Activated CD8-positive, alpha-beta memory T cell treated with anti-CD3 and anti-CD28 coated beads, Interleukin-2, amount 10 ng/mL, durations not matched to agents 7 days and 5 days (primary cell): ENCODE measurements around the gene KCNIP4. TPM values are rescaled to one million over a fixed set of nuclear protein-coding genes. Genes with fewer than 3 reads are reported as not detected.

Experiments used
- ATAC-seq: fragments of 150-1000 bp; cut with Tn5 transposase; one replicate; pipeline ENCODE4 v1.10.0; 2021; ENCODE audit warnings: moderate library complexity
- CTCF ChIA-PET: fragments of 350-600 bp; sonication (Branson Sonifier 250); formaldehyde crosslinking; loops from one replicate; lab custom pipeline; 2021; ENCODE audit warnings: antibody characterized with exemption; lab: Charles Lee
- DNase-seq: peaks from one replicate; pipeline ENCODE4 v3.0.0-alpha.2; 2020
- H3K27ac Mint-ChIP-seq: one replicate; pipeline ENCODE4 v1.8.0; 2021; ENCODE audit warnings: mild to moderate bottlenecking, mixed read lengths
- H3K27me3 Mint-ChIP-seq: one replicate; pipeline ENCODE4 v1.8.0; 2021; ENCODE audit warnings: mixed read lengths
- H3K36me3 Mint-ChIP-seq: one replicate; pipeline ENCODE4 v1.8.0; 2021; ENCODE audit warnings: mild to moderate bottlenecking, mixed read lengths
- H3K4me1 Mint-ChIP-seq: one replicate; pipeline ENCODE4 v1.8.0; 2021; ENCODE audit warnings: mixed read lengths
- H3K4me3 Mint-ChIP-seq: one replicate; pipeline ENCODE4 v1.8.0; 2021; ENCODE audit warnings: mild to moderate bottlenecking, moderate library complexity, mixed read lengths
- H3K9me3 Mint-ChIP-seq: one replicate; pipeline ENCODE4 v1.8.0; 2022; ENCODE audit warnings: low read depth, mixed read lengths
- total RNA-seq, 2 experiments: library from RNA; stranded (reverse); gene quantifications; one replicate each; pipeline ENCODE4 v1.2.3, GENCODE V29; 2021

Gene KCNIP4
- total RNA-seq, 2 experiments from 2014 or later = not detected

- Mint-ChIP-seq H3K36me3 (no peaks in the 10 kb centered on the region), H3K4me3 (no peak overlapping the region), H3K4me1 (peaks cover 10% of the 10 kb centered on the region), H3K27ac (no peak overlapping the region), H3K27me3 (no peaks in the 10 kb centered on the region), H3K9me3 (peaks cover 3% of the 10 kb centered on the region)
- CTCF ChIA-PET = no interaction called here
- DNase-seq (no peak), ATAC-seq (peak; percentile 49)
These were observed 658.0 kb downstream of the KCNIP4 start for GRCh38 chr4:21290562-21290961.

- H3K36me3 Mint-ChIP-seq = no peaks in the 10 kb centered on the region
- no peak overlapping the region for H3K27ac Mint-ChIP-seq
- H3K4me1 Mint-ChIP-seq = no peaks in the 10 kb centered on the region
- ATAC-seq (no peak), DNase-seq (no peak)
- no peaks in the 10 kb centered on the region for H3K27me3 Mint-ChIP-seq
- H3K9me3 Mint-ChIP-seq = peaks cover 6% of the 10 kb centered on the region
- CTCF ChIA-PET = no interaction called here
- H3K4me3 Mint-ChIP-seq = no peak overlapping the region
These were observed 672.5 kb downstream of the KCNIP4 start for GRCh38 chr4:21276046-21276445.

GRCh38 chr4:21271439-21272052 is 677.0 kb downstream of the KCNIP4 start:
- Mint-ChIP-seq H3K36me3 (no peaks in the 10 kb centered on the region), H3K27ac (no peak overlapping the region), H3K4me3 (no peak overlapping the region), H3K27me3 (no peaks in the 10 kb centered on the region), H3K9me3 (no peaks in the 10 kb centered on the region), H3K4me1 (no peaks in the 10 kb centered on the region)
- DNase-seq = no peak
- no peak for ATAC-seq
- CTCF ChIA-PET = no interaction called here

GRCh38 chr4:21248331-21248730 is 700.2 kb downstream of the KCNIP4 start:
- no peaks in the 10 kb centered on the region for H3K27me3 Mint-ChIP-seq

GRCh38 chr4:21242163-21242562 is 706.4 kb downstream of the KCNIP4 start:
- CTCF ChIA-PET = no interaction called here
- DNase-seq = no peak
- Mint-ChIP-seq H3K27me3 (no peaks in the 10 kb centered on the region), H3K4me1 (no peaks in the 10 kb centered on the region), H3K9me3 (no peaks in the 10 kb centered on the region), H3K27ac (no peak overlapping the region), H3K4me3 (no peak overlapping the region), H3K36me3 (no peaks in the 10 kb centered on the region)
- ATAC-seq = no peak

More at GRCh38 chr4:21248331-21248730, 700.2 kb downstream of the KCNIP4 start:
- H3K36me3 Mint-ChIP-seq = no peaks in the 10 kb centered on the region
- CTCF ChIA-PET = no interaction called here
- no peak overlapping the region for H3K27ac Mint-ChIP-seq
- H3K9me3 Mint-ChIP-seq = no peaks in the 10 kb centered on the region
- DNase-seq (no peak), ATAC-seq (no peak)
- H3K4me3 Mint-ChIP-seq = no peak overlapping the region
- H3K4me1 Mint-ChIP-seq = no peaks in the 10 kb centered on the region

GRCh38 chr4:21226637-21227538 is 721.7 kb downstream of the KCNIP4 start:
- Mint-ChIP-seq H3K4me1 (no peaks in the 10 kb centered on the region), H3K27ac (no peak overlapping the region), H3K4me3 (no peak overlapping the region), H3K36me3 (no peaks in the 10 kb centered on the region), H3K27me3 (no peaks in the 10 kb centered on the region), H3K9me3 (peaks cover 1% of the 10 kb centered on the region)
- ATAC-seq = no peak
- CTCF ChIA-PET = no interaction called here
- no peak for DNase-seq

GRCh38 chr4:21211846-21212245 is 736.7 kb downstream of the KCNIP4 start:
- CTCF ChIA-PET = no interaction called here
- no peak overlapping the region for H3K4me3 Mint-ChIP-seq
- no peaks in the 10 kb centered on the region for H3K9me3 Mint-ChIP-seq
- no peak for DNase-seq
- H3K27me3 Mint-ChIP-seq = no peaks in the 10 kb centered on the region
- no peak overlapping the region for H3K27ac Mint-ChIP-seq
- no peak for ATAC-seq
- no peaks in the 10 kb centered on the region for H3K36me3 Mint-ChIP-seq
- no peaks in the 10 kb centered on the region for H3K4me1 Mint-ChIP-seq

GRCh38 chr4:21209860-21210259 is 738.7 kb downstream of the KCNIP4 start:
- no peaks in the 10 kb centered on the region for H3K36me3 Mint-ChIP-seq
- no peaks in the 10 kb centered on the region for H3K27me3 Mint-ChIP-seq
- no peak overlapping the region for H3K27ac Mint-ChIP-seq
- no peaks in the 10 kb centered on the region for H3K9me3 Mint-ChIP-seq
- DNase-seq (no peak), ATAC-seq (no peak)
- no peaks in the 10 kb centered on the region for H3K4me1 Mint-ChIP-seq
- no peak overlapping the region for H3K4me3 Mint-ChIP-seq
- CTCF ChIA-PET = no interaction called here

GRCh38 chr4:21205821-21206531 is 742.6 kb downstream of the KCNIP4 start:
- no peaks in the 10 kb centered on the region for H3K36me3 Mint-ChIP-seq
- ATAC-seq = no peak
- H3K4me1 Mint-ChIP-seq = no peaks in the 10 kb centered on the region

GRCh38 chr4:21203416-21203815 is 745.2 kb downstream of the KCNIP4 start:
- no peaks in the 10 kb centered on the region for H3K4me1 Mint-ChIP-seq
- ATAC-seq (no peak), DNase-seq (no peak)
- H3K36me3 Mint-ChIP-seq = no peaks in the 10 kb centered on the region
- H3K9me3 Mint-ChIP-seq = no peaks in the 10 kb centered on the region
- H3K4me3 Mint-ChIP-seq = no peak overlapping the region
- CTCF ChIA-PET = no interaction called here
- no peak overlapping the region for H3K27ac Mint-ChIP-seq
- H3K27me3 Mint-ChIP-seq = no peaks in the 10 kb centered on the region

More at GRCh38 chr4:21205821-21206531, 742.6 kb downstream of the KCNIP4 start:
- Mint-ChIP-seq H3K9me3 (no peaks in the 10 kb centered on the region), H3K27ac (no peak overlapping the region), H3K27me3 (no peaks in the 10 kb centered on the region), H3K4me3 (no peak overlapping the region)
- no peak for DNase-seq
- CTCF ChIA-PET = no interaction called here

GRCh38 chr4:21202959-21203358 is 745.6 kb downstream of the KCNIP4 start:
- CTCF ChIA-PET = no interaction called here
- no peaks in the 10 kb centered on the region for H3K9me3 Mint-ChIP-seq

GRCh38 chr4:21198683-21199082 is 749.9 kb downstream of the KCNIP4 start:
- H3K27me3 Mint-ChIP-seq = no peaks in the 10 kb centered on the region

More at GRCh38 chr4:21202959-21203358, 745.6 kb downstream of the KCNIP4 start:
- Mint-ChIP-seq H3K4me3 (no peak overlapping the region), H3K27me3 (no peaks in the 10 kb centered on the region), H3K27ac (no peak overlapping the region), H3K4me1 (no peaks in the 10 kb centered on the region), H3K36me3 (no peaks in the 10 kb centered on the region)
- ATAC-seq = no peak
- no peak for DNase-seq

GRCh38 chr4:21195682-21196081 is 752.9 kb downstream of the KCNIP4 start:
- H3K27me3 Mint-ChIP-seq = no peaks in the 10 kb centered on the region
- no peaks in the 10 kb centered on the region for H3K4me1 Mint-ChIP-seq
- no peak for DNase-seq
- H3K27ac Mint-ChIP-seq = no peak overlapping the region
- H3K36me3 Mint-ChIP-seq = no peaks in the 10 kb centered on the region
- no peak overlapping the region for H3K4me3 Mint-ChIP-seq
- H3K9me3 Mint-ChIP-seq = peaks cover 3% of the 10 kb centered on the region
- CTCF ChIA-PET = no interaction called here
- ATAC-seq = no peak

More at GRCh38 chr4:21198683-21199082, 749.9 kb downstream of the KCNIP4 start:
- no peaks in the 10 kb centered on the region for H3K4me1 Mint-ChIP-seq
- CTCF ChIA-PET = no interaction called here
- no peak overlapping the region for H3K4me3 Mint-ChIP-seq
- ATAC-seq (no peak), DNase-seq (no peak)
- peaks cover 3% of the 10 kb centered on the region for H3K9me3 Mint-ChIP-seq
- no peaks in the 10 kb centered on the region for H3K36me3 Mint-ChIP-seq
- H3K27ac Mint-ChIP-seq = no peak overlapping the region
